HG02678 (cell line): Measurements from ENCODE around the gene NETO1.

ENCODE experiments used
- ATAC-seq: cut with Tn5 transposase; IDR thresholded peaks from one replicate; pipeline ENCODE4 v1.9.1; 2021; ENCODE audit warnings: mild to moderate bottlenecking, moderate library complexity; ENCODE audit not compliant: unreplicated experiment

NETO1 gene, protein sequence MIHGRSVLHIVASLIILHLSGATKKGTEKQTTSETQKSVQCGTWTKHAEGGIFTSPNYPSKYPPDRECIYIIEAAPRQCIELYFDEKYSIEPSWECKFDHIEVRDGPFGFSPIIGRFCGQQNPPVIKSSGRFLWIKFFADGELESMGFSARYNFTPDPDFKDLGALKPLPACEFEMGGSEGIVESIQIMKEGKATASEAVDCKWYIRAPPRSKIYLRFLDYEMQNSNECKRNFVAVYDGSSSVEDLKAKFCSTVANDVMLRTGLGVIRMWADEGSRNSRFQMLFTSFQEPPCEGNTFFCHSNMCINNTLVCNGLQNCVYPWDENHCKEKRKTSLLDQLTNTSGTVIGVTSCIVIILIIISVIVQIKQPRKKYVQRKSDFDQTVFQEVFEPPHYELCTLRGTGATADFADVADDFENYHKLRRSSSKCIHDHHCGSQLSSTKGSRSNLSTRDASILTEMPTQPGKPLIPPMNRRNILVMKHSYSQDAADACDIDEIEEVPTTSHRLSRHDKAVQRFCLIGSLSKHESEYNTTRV

DNA sequence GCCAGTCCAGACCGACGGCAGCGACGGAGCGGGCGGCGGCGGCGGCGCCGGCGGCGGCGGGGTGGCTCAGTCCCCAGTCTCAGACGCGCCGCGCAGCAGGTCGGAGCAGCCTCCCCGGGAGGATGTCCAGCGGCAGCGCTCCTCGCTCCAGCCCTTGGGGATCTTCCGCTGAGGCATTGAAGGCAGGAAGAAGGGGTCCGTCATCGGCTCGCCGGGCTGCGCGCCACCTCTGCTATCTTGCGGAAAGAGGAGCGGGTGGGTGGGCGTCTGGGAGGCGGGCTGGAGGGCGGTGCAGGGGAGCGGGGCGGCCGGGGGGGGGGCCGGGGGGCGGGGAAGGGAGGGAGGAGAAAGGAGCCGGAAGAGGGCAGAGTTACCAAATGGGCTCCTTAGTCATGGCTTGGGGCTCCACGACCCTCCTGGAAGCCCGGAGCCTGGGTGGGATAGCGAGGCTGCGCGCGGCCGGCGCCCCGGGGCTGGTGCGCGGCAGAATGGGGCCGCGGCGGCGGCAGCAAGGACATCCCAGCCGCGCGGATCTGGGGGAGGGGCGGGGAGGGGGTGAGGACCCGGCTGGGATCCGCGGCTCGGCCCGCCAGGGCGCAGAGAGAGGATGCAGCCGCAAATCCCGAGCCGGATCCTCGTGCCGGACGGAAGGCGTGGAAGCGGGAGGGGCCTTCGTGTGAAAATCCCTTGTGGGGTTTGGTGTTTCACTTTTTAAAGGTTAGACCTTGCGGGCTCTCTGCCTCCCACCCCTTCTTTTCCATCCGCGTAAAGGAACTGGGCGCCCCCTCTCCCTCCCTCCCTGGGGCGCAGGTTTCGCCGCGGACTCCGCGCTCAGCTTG is at the start of gene NETO1:
Gene NETO1, minus strand, starts transcription at position 242 of the 839 bp plus-strand sequence. CDS start 696 bp downstream, outside the sequence.
- ATAC-seq: no peak

DNA sequence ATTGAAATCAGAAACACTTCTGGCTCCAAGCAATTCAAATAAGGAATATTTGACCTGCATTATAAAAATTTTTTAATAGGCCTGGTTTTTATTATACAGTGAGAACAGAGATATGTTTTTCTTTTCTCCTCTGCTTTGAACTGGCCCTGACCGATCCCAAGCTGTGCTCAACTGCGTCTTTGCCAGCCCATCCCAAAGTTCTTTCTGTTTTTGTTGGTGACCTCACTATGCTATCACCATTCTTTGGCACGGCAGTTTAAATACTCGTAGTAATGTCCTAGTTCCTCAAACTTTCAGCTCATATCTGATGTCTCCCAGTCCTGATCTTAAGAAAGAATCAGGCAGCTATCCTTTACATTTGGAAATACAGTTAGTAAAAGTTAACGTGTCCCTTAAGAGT is 42.3 kb upstream of the NETO1 start:
- no peak for ATAC-seq

GRCh38 chr18:72908181-72908580 is 40.4 kb upstream of the NETO1 start:
- no peak for ATAC-seq

GRCh38 chr18:72903033-72903432 is 35.2 kb upstream of the NETO1 start:
- ATAC-seq: no peak

DNA sequence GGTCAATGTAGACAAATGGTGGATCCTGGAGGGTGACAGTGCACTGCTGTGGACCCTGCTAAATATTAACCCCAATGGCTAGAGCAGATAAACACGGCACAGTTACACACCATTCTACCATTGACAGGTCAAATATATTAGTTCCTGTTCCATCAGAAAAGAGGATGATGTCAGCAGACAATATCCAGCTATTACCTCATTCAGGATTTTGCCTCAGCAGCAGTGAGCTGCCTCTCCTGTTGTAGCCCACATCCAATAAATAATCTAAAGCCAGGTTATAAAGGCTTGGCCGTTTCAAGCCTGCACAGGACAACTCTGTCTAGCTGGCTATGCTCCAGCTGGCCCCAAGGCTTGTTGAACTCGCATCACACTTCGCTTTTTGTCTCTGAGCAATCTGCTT is 31.6 kb upstream of the NETO1 start:
- ATAC-seq: no peak

- ATAC-seq: no peak
Measured at GRCh38 chr18:72898870-72899269, 31.1 kb upstream of the NETO1 start.

GRCh38 chr18:72895548-72895947 is 27.8 kb upstream of the NETO1 start:
- ATAC-seq: no peak

- no peak for ATAC-seq
Measured at GRCh38 chr18:72878561-72878960, 10.8 kb upstream of the NETO1 start.

DNA sequence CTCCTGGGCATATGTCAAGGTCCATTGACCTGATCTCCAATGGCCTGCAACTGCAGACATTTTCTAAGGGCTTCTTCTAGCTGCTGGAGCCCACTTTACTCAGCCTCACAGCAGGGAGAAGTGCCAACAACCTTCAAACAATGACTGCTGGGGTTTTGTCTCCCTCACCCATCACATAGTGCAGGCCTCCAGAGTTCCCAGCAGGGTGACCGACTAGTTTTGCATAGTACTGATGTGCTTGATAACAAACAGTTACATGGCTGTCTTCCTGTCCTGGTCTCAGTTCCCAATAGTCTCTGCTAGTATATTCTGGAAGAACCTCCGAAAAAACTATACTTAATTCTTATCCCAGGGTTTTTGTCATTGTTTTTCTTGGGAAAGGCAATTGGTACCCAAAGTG is 10.4 kb upstream of the NETO1 start:
- ATAC-seq: no peak

DNA sequence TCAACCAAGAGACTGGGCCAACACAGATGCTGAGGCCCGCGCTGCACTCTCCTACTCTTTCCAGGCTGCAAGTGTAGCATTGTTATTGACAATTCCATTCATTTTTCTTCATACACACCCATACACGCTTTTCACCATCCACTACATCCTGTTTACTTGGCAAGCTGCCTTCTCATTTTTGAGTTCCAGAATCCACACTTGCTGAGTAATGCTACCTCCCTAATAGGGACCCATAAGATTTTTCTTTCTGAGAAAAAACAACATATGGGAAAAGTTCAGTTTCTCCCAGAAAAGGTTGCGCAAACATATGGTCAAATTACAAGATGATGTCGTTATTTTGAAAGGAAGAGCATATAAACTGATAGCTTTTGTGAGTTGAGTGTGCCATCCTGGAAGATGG is 3.3 kb upstream of the NETO1 start:
- ATAC-seq: no peak

- ATAC-seq: no peak
Measured at GRCh38 chr18:72869226-72870185, 1.7 kb upstream of the NETO1 start.

- ATAC-seq: no peak
Measured at GRCh38 chr18:72868585-72869225, 918 bp upstream of the NETO1 start.

DNA sequence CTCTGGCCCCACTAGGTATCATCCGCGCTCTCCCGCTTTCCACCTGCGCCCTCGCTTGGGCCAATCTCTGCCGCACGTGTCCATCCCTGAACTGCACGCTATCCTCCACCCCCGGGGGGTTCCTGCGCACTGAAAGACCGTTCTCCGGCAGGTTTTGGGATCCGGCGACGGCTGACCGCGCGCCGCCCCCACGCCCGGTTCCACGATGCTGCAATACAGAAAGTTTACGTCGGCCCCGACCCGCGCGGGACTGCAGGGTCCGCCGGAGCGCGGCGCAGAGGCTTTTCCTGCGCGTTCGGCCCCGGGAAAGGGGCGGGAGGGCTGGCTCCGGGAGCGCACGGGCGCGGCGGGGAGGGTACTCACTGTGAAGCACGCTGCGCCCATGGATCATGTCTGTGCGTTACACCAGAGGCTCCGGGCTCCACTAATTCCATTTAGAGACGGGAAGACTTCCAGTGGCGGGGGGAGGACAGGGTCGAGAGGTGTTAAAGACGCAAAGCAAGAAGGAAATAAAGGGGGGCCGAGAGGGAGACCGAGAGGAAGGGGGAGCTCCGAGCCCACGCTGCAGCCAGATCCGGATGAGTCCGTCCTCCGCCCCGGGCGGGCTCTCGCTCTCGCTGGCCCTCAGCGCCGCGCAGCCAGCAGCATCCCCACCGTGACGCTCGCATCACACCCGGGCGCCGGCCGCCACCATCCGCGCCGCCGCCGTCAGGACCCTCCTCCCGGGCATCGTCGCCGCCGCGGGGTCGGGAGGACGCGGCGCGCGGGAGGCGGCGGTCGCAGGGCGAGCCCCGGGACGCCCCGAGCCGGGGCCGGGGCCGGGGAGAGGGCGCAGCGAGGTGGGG is 664 bp downstream of the NETO1 start:
- no peak for ATAC-seq

- no peak for ATAC-seq
Measured at GRCh38 chr18:72866442-72866900, 1.3 kb downstream of the NETO1 start.

GRCh38 chr18:72863754-72864153 is 4.0 kb downstream of the NETO1 start:
- no peak for ATAC-seq

- no peak for ATAC-seq
Measured at GRCh38 chr18:72859088-72859487, 8.7 kb downstream of the NETO1 start.

DNA sequence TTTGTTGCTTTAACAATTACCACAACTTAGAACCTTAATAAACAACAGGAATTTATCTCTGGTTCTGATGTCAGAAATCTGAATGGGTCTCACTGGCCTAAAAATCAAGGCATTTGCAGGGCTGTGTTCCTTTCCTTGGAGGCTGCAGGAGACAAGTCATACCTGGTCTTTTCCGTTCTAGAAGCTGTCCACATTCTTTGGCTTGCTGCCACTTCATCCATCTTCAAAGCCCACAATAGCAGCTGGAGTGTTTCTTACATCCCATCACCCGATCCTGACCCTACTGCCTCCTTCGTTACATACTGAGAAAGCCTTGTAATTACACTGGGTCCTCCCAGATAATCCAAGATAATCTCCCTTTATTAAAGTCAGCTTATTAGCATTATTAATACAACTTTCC is 18.1 kb downstream of the NETO1 start:
- ATAC-seq: no peak

- peak; percentile 48 for ATAC-seq
Measured at GRCh38 chr18:72848503-72849237, 19.1 kb downstream of the NETO1 start.
